ENCODE measurements around the gene CCDC91. TPM values are rescaled to one million over a fixed set of nuclear protein-coding genes. Genes with fewer than 3 reads are reported as not detected.

CCDC91 gene, protein sequence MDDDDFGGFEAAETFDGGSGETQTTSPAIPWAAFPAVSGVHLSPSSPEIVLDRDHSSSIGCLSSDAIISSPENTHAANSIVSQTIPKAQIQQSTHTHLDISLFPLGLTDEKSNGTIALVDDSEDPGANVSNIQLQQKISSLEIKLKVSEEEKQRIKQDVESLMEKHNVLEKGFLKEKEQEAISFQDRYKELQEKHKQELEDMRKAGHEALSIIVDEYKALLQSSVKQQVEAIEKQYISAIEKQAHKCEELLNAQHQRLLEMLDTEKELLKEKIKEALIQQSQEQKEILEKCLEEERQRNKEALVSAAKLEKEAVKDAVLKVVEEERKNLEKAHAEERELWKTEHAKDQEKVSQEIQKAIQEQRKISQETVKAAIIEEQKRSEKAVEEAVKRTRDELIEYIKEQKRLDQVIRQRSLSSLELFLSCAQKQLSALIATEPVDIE
- 13.9 and 14.4 TPM in 2 replicates for total RNA-seq

DNA sequence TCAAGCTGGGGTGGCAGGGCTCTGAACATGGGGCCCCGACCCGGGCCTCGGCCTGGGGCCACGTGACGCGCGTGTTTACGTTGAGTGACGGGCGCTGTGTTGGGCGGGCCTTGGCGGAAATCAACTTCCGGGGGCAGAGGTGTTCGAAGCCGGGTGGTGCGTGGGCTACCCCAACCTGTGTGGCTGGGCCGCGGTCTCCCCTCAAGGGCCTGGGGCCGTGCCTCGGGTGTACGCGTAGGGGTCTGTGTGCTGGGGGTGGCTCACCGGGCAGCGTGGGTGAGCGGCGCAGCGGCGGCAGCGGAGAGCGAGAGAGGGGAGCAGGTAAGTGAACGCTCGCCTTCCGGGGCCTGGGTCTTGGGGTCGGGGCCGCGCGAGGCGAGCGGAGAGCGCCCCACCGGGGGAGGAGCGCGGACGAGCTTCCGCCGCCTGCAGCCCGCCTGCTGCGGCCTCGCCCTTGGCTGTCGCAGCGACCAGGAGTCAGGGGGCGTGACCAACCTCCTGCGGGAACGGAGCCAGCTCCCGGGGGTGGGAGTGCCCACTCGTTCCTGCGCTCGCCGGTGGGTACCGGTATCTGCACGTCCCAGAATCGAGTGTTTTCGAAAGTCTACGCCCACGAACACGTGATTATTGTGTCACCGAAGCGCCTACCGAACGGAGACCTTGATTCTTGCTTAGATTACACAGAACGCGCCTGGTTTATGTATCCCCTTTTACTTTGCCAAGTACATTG, at the start of gene CCDC91:
Gene CCDC91, plus strand, starts transcription at position 136 of the 730 bp plus-strand sequence. CDS start 66,760 bp downstream, outside the sequence.

Other genes with a start within 250 kb of the CCDC91 start
- 287 and 327 TPM in 2 replicates for gene PTHLH, start 217.7 kb upstream of the CCDC91 start, total RNA-seq